OCI-LY7 (cell line): ENCODE data around the gene DYNLL1. TPM values are rescaled to one million over a fixed set of nuclear protein-coding genes. Genes with fewer than 3 reads are reported as not detected.

ENCODE experiments used
- BruUV-seq: library from RNA; stranded (reverse); fragments of 400-500 nt; replicated peaks from 2 replicates; lab custom pipeline; 2021; lab: Mats Ljungman, UMichigan
- CTCF ChIA-PET: fragments of 300-600 bp; sonication (Branson Sonifier 250); formaldehyde crosslinking; loops from one replicate; lab custom pipeline; 2022; ENCODE audit warnings: antibody characterized with exemption; ENCODE audit not compliant: unreplicated experiment; lab: Charles Lee
- POLR2A ChIA-PET: fragments of 300-600 bp; sonication (Branson Sonifier 250); formaldehyde crosslinking; loops from one replicate; lab custom pipeline; 2022; ENCODE audit warnings: antibody characterized with exemption; lab: Charles Lee
- DNase-seq: peaks from one replicate; pipeline ENCODE4 v3.0.0-alpha.2; 2015; ENCODE audit warnings: low spot score
- H2AFZ ChIP-seq: fragments of 200-600 bp; sonication (generic), shearing (Covaris generic); 2 replicates; pipeline ENCODE4 v1.6.1; 2014; ENCODE audit warnings: mild to moderate bottlenecking, antibody characterized with exemption, low read length, moderate library complexity
- H3K27ac ChIP-seq: fragments of 200-600 bp; sonication (generic); 2 replicates; pipeline ENCODE4 v1.5.1; 2014; ENCODE audit warnings: mixed run types, low read depth, mild to moderate bottlenecking, moderate library complexity, low read length, inconsistent platforms; ENCODE audit not compliant: poor library complexity, severe bottlenecking
- H3K36me3 ChIP-seq: fragments of 200-600 bp; sonication (generic); 2 replicates; pipeline ENCODE4 v1.6.1; 2014; ENCODE audit warnings: mild to moderate bottlenecking, antibody characterized with exemption, low read length, moderate library complexity, mixed read lengths; ENCODE audit not compliant: insufficient read depth
- H3K4me1 ChIP-seq: fragments of 200-600 bp; sonication (generic); 2 replicates; pipeline ENCODE4 v1.5.1; 2014; ENCODE audit warnings: mild to moderate bottlenecking, low read length; ENCODE audit not compliant: insufficient read depth, poor library complexity, severe bottlenecking
- H3K4me2 ChIP-seq: fragments of 200-600 bp; sonication (generic); 2 replicates; pipeline ENCODE4 v1.6.1; 2014; ENCODE audit warnings: mild to moderate bottlenecking, low read length
- H3K4me3 ChIP-seq: fragments of 200-600 bp; sonication (generic); 2 replicates; pipeline ENCODE4 v1.5.1; 2014; ENCODE audit warnings: mild to moderate bottlenecking, low read depth, low read length; ENCODE audit not compliant: poor library complexity, severe bottlenecking
- H3K79me2 ChIP-seq: fragments of 200-600 bp; sonication (generic); 2 replicates; pipeline ENCODE4 v1.6.1; 2016; ENCODE audit warnings: low read depth, mild to moderate bottlenecking, low read length, moderate library complexity, mixed read lengths; ENCODE audit not compliant: insufficient read depth
- H3K9me2 ChIP-seq: fragments of 200-600 bp; sonication (generic); 2 replicates; pipeline ENCODE4 v1.6.1; 2016; ENCODE audit warnings: mild to moderate bottlenecking, low read length, mixed read lengths; ENCODE audit not compliant: insufficient read depth
- H3K9me3 ChIP-seq: fragments of 200-600 bp; sonication (generic); 2 replicates; pipeline ENCODE4 v1.6.1; 2014; ENCODE audit warnings: mild to moderate bottlenecking, mixed run types, low read length, mixed read lengths
- H4K20me1 ChIP-seq: fragments of 200-600 bp; sonication (generic); 2 replicates; pipeline ENCODE4 v1.6.1; 2014; ENCODE audit warnings: mild to moderate bottlenecking, antibody characterized with exemption, low read length, moderate library complexity, mixed read lengths; ENCODE audit not compliant: insufficient read depth
- EZH2phosphoT487 ChIP-seq: fragments of 200-600 bp; sonication (generic); IDR thresholded peaks from 2 replicates; pipeline ENCODE4 v1.6.1; 2018; ENCODE audit warnings: low read depth, borderline replicate concordance, mild to moderate bottlenecking, mixed run types, antibody characterized with exemption, low read length, moderate library complexity, mixed read lengths
- intact Hi-C: fragments of 100-400 bp; cut with micrococcal nuclease; formaldehyde crosslinking; loops from one replicate; pipeline ENCODE4 v1.10.0; 2022; ENCODE audit not compliant: unreplicated experiment
- total RNA-seq, 2 experiments: library from RNA; depleted of rRNA in 1 of 2; stranded (reverse); fragments of >200 nt in 1 of 2; shearing (Covaris generic) in 1 of 2; gene quantifications; 2 replicates each; pipeline ENCODE4 v1.2.3, GENCODE V29; 2014 to 2022
- TF ChIP-seq, protein P1 (sequence below): fragments of 200-600 bp; sonication (generic); conservative IDR thresholded peaks from 2 replicates; pipeline ENCODE4 v1.5.1; 2014; ENCODE audit warnings: mild to moderate bottlenecking, antibody characterized with exemption, low read length, moderate library complexity, mixed read lengths

Gene DYNLL1
- total RNA-seq, 2 experiments from 2014 or later = 321 to 400 TPM

DNA sequence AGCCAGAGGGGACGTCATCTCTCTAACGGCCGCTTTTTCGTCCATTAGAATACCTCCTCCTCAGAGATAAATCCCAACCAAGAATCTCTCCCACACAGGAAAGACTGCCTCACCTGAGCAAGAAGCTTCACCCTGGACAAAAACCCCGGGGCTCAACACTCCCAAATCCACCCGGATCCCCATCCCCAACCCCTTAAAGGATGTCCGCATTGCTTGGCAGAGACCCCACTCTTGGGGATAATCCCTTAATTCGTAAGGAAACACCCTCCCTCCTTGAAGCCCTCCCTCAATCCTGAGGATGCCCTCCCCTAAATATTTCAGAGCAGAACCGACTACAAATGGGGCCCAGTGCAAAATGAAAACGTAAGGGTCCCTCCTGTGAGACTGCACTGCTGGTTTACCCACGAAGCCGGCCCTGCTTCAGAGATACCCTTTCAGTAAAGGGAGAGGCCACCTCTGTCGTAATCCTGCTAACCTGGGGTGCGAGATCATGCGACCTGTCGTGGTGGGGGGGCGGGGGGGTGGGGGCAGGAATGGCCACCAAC lies 655 bp upstream of the DYNLL1 start:
- no TSS peak for BruUV-seq
- H3K4me3 ChIP-seq = peak overlapping the region; percentile 79
- no peaks in the 10 kb centered on the region for H3K9me3 ChIP-seq
- POLR2A ChIA-PET = interaction anchor here (0.7 to 1.9 kb wide), 8 partner anchors 9 to 204 kb away, joined by 3 to 8 read pairs (median 4); partner anchors contain the start of gene POP5
- no peak for DNase-seq
- no peak for TF ChIP-seq EZH2phosphoT487
- TF ChIP-seq, protein P1, sequence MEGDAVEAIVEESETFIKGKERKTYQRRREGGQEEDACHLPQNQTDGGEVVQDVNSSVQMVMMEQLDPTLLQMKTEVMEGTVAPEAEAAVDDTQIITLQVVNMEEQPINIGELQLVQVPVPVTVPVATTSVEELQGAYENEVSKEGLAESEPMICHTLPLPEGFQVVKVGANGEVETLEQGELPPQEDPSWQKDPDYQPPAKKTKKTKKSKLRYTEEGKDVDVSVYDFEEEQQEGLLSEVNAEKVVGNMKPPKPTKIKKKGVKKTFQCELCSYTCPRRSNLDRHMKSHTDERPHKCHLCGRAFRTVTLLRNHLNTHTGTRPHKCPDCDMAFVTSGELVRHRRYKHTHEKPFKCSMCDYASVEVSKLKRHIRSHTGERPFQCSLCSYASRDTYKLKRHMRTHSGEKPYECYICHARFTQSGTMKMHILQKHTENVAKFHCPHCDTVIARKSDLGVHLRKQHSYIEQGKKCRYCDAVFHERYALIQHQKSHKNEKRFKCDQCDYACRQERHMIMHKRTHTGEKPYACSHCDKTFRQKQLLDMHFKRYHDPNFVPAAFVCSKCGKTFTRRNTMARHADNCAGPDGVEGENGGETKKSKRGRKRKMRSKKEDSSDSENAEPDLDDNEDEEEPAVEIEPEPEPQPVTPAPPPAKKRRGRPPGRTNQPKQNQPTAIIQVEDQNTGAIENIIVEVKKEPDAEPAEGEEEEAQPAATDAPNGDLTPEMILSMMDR = no peak
- CTCF ChIA-PET = no interaction called here
- intact Hi-C loops = no loop called here
- H3K79me2 ChIP-seq = peaks cover 37% of the 10 kb centered on the region
- H3K36me3 ChIP-seq = peaks cover 31% of the 10 kb centered on the region
- peaks cover 23% of the 10 kb centered on the region for H3K4me1 ChIP-seq
- H3K9me2 ChIP-seq = no peaks in the 10 kb centered on the region
- peak overlapping the region; percentile 20 for H3K27ac ChIP-seq
- H4K20me1 ChIP-seq = peaks cover 11% of the 10 kb centered on the region
- H2AFZ ChIP-seq = peak overlapping the region; percentile 88
- peak overlapping the region; percentile 99 for H3K4me2 ChIP-seq

DNA sequence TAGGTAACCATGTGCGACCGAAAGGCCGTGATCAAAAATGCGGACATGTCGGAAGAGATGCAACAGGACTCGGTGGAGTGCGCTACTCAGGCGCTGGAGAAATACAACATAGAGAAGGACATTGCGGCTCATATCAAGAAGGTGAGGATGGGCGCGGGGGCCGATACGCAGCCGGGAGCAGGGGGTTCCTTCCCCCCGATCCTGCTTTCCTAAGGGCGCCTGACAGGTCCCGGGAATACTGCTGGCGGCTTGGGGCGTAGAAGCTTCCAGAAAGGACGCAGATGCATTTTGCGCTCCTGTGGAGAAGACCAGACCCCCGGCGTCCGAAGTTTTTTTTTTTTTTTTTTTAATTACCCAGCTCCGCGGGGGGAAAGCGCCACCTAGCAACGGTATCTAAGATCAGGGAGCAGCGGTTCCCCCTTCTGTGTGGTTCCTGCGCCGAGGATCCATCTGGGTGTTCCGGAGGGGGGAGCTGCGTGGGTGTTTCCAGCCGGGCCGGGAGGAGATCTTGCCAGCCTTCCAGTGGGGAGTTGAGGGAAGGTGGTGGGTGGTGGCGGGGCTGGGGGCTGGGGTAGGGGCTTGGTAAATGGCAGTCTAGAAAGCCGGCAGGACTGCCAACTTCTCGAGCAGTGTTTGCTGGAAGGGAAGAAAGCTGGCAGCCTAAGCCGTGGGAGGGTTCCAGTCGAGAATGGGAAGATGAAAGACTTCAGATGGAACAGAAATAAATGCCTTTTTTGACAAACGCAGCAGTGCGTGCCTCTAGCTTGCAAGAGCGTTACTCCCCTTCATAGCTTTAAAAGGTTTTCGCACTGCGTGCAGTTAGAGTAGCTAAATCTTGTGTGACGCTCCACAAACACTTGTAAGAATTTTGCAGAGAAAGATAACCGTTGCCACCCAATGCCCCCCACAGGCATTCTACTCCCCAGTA lies 764 bp downstream of the DYNLL1 start:
- peak overlapping the region; percentile 98 for H3K4me2 ChIP-seq
- peaks cover 11% of the 10 kb centered on the region for H4K20me1 ChIP-seq
- peaks cover 37% of the 10 kb centered on the region for H3K79me2 ChIP-seq
- H3K4me3 ChIP-seq = peak overlapping the region; percentile 79
- TF ChIP-seq EZH2phosphoT487 = no peak
- TF ChIP-seq, protein P1 = peak; percentile 65
- no peaks in the 10 kb centered on the region for H3K9me2 ChIP-seq
- peak; percentile 76 for DNase-seq
- intact Hi-C loops = loop anchor here (1.0 to 2.0 kb wide), 2 partner anchors 27 to 58 kb away; partner anchors contain the start of genes COX6A1 and SRSF9
- ChIA-PET POLR2A (interaction anchor here (0.5 to 1.9 kb wide), 10 partner anchors 10 to 735 kb away, joined by 3 to 8 read pairs (median 4); partner anchors contain the start of gene POP5), CTCF (no interaction called here)
- peaks cover 23% of the 10 kb centered on the region for H3K4me1 ChIP-seq
- BruUV-seq = no TSS peak
- no peak overlapping the region for H2AFZ ChIP-seq
- H3K27ac ChIP-seq = peak overlapping the region; percentile 71
- H3K36me3 ChIP-seq = peaks cover 43% of the 10 kb centered on the region
- H3K9me3 ChIP-seq = no peaks in the 10 kb centered on the region
